ENCODE results near the gene XCL2. TPM values are rescaled to one million over a fixed set of nuclear protein-coding genes. Genes with fewer than 3 reads are reported as not detected.

XCL2 gene
- total RNA-seq, 1 donor from 2014 or later, result not detected

DNA sequence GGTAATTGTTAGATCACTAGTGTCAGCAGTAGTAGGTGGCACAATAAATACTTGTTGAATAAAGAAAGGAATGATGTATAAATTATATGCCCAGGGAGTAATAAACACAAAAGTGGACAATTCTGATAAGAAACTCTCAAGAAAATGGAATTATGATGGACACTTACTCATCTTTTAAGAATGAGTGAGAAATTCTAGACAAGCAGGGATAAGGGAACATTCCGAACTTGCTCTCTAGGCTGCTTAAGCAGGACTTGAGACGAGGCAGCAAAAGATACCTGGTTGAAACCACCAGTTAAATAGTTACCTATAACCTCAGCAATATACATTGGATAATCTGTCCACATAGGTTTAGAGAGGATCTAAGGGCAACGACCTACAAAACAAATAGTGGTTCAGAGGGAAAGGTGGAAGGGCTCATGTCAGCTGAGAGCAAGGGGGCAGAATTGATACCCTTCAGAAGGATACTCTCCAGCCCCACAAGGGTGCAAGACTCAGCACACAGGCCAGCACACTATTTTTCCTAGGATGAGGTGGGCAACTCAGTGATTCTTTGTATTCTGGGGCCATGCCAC is 46.3 kb downstream of the XCL2 start:
- DNase-seq (ENCODE audit: low spot score) (no peak), ATAC-seq (no peak)
- intact Hi-C loops (cut with DNase I), result no loop called here

DNA sequence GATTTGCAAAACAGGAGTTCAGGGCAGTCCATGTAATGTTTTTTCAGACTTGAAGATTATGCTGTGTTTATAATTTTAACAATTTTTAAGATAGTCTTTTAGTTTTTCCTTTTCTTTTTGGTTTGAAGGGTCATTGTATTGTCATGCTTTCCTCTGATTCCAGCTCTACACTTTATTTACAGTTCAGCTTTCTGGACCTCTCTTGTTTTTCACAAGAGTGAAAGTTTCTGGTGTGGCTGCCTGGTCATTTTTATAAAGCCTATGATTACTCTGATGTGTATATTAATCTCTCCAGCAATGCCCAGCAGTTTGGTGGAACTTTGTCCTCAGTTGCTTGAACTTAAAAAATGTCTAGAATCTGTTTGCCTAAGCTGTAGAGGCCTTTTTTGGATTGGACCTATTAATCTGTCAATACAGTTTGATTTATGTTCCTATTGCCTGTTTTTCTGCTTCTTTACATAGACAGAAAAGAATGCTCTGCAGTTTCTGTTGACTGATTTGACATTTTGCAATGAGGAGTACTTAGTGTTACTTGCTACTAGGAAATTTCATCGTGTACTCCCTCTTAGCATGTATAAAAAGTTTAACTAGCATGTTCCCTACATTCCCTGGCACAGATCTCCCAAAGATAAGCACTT is 52.2 kb downstream of the XCL2 start:
- DNase-seq (ENCODE audit: low spot score) (no peak), ATAC-seq (no peak)
- intact Hi-C loops (cut with DNase I), result no loop called here

Other genes with a start within 250 kb of the XCL2 start
- gene XCL1, start 32.6 kb upstream of the XCL2 start, total RNA-seq, result not detected
- 17.2 TPM for gene DPT, start 185.2 kb upstream of the XCL2 start, total RNA-seq

Measured in sciatic nerve (tissue), 2 donors.